Mesodermal cell (in vitro differentiated cells): ENCODE results near the gene MEIS1.

Source experiments
- H3K27ac ChIP-seq: 2 replicates; pipeline ENCODE4 v1.7.0; 2013; ENCODE audit warnings: mild to moderate bottlenecking, low read depth, low read length, moderate library complexity; ENCODE audit not compliant: severe bottlenecking
- H3K36me3 ChIP-seq: 2 replicates; pipeline ENCODE4 v1.7.1; 2013; ENCODE audit warnings: mild to moderate bottlenecking, low read length, moderate library complexity; ENCODE audit not compliant: control insufficient read depth, insufficient read depth
- H3K4me1 ChIP-seq: one replicate; pipeline ENCODE4 v1.7.1; 2013; ENCODE audit warnings: mild to moderate bottlenecking, low read length; ENCODE audit not compliant: insufficient read depth, control insufficient read depth, poor library complexity, severe bottlenecking
- H3K4me3 ChIP-seq: 2 replicates; pipeline ENCODE4 v1.7.0; 2013; ENCODE audit warnings: low read length, control low read depth, mild to moderate bottlenecking; ENCODE audit not compliant: insufficient read depth, poor library complexity, severe bottlenecking; ENCODE audit errors: extremely low read depth
- H3K9me3 ChIP-seq: 2 replicates; pipeline ENCODE4 v1.7.1; 2013; ENCODE audit warnings: mild to moderate bottlenecking, low read length, moderate library complexity; ENCODE audit not compliant: control insufficient read depth
- WGBS, 2 experiments: methylation state at CpG; one replicate each; pipeline ENCODE4 v1.1.5; 2013; ENCODE audit warnings: missing lambda C conversion rate in 2 of 2; ENCODE audit not compliant: insufficient coverage in 2 of 2; 5-methylcytosine and 5-hydroxymethylcytosine counted together

The MEIS1 gene

DNA sequence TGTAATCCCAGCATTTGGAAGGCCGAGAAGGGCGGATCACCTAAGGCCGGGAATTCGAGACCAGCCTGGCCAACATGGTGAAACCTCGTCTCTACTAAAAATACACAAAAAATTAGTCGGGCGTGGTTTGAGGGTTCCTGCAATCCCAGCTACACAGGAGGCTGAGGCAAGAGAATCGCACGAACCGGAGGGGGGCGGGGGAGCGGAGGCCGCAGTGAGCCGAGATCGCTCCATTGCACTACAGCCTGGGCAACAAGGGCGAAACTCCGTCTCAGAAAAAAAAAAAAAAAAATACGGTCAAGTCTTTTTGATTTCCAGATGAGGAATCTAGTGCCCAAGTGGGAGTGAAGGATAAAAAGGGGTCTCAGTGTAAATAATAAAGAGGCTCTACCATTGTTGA, 16.5 kb upstream of the MEIS1 start:
- Histone ChIP-seq H3K4me3 (no peak overlapping the region), H3K27ac (no peak overlapping the region), H3K4me1 (peaks cover 4% of the 10 kb centered on the region), H3K36me3 (no peaks in the 10 kb centered on the region), H3K9me3 (no peaks in the 10 kb centered on the region)
- 93 to 95% methylated on average over 9 to 17 of the region's 18 CpGs for WGBS, 2 experiments

DNA sequence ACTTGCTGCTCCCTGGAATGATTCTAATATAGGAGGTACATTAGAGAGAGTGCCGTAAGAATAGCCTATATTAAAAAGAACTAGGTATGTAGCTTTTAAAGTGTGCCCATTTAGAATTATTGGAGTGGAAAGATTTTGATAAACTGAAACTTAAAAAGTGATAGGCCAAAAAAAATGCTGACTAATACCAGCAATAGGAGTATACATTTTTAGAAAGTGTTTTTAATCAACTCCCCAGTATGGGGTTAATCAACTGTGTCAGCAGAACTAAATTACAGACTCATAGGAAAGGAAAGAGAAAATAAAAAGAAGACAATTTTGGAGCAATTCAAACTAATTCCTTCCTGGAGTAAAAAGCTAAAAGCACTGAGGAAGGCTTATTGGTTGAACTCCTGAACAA, 13.3 kb upstream of the MEIS1 start:
- 100% methylated on average over 1 of the region's 1 CpG; no CpG with 5 or more reads in 1 of the 2 experiments for WGBS, 2 experiments
- no peaks in the 10 kb centered on the region for H3K4me1 ChIP-seq
- H3K27ac ChIP-seq, result no peak overlapping the region
- no peak overlapping the region for H3K4me3 ChIP-seq
- no peaks in the 10 kb centered on the region for H3K9me3 ChIP-seq
- H3K36me3 ChIP-seq, result no peaks in the 10 kb centered on the region

DNA sequence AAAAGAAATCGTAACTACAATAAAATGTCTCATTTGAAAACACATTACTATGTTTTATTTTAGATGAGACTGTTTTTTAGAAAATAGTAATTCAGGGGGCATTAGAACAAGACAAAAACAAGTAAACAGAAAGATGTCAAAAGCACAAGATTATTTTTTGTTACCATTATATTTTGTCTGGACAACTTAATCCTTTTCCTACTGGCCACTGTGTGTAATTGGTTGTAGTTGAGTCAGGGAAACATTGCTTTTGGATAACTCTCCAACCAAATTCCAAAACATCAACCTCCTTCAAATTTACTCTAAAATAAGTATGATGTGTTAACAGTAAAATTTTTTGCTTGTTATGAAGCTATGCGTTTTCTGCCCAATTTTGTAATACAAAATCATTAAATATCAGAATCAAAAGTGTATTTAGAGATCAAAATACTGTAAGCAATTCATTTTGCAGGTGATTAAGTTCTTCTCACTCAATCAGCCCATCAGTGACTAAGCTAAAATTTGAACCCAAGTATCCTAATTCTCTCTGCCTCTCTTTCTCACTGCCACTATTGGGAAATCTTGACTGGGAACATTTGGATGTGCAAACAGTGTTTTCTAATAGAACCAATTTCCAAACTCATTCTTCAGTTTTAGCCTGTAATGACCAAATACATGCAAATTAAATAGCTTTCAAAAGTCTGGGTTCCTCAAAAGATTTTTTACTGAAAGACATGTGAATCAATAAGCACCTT, 11.4 kb upstream of the MEIS1 start:
- peaks cover 9% of the 10 kb centered on the region for H3K4me1 ChIP-seq

DNA sequence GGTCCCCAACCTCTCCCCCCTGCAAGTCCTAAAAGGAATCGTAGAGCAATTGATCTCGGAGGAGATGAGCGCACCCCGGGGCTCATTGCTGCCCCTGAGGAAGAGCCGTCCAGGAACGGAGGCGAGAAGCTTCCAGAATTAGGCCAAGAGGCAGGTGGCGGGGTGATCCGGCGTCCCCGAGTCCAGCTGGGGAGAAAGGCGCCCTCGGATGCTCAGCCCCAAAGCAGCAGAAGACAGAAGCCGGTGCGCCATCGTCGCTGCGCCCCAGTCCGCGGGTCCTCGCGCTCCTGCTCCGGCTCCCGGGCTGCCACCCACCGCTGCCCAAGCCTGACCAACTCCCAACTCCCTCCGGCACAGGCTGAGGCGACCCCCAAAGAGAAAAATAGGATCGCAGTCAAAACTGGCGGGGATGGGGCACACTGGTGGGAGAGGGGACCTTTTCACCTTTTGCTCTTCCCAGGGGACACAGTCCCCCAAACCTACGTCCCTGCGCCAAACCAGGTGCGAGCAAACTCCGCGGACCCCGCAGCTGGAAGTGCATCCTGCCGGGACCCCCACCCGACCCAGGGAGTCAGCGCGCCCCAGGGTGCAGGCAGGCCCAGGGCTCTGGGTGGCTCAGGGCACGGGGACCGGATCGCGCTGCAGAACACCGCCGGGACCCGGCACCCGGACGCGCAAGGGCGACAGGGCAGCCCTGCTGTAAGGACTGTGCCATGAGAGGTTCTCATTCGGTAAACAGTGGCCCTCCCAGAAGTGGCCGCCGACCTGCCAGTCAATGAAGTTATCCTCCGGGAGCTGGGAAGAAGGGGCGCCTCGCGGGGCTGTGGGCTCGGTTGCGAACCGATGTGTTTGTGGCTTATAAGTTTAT, 8.4 kb upstream of the MEIS1 start:
- Histone ChIP-seq H3K4me1 (peaks cover 22% of the 10 kb centered on the region), H3K27ac (no peak overlapping the region)

More for the DNA sequence above, 11.4 kb upstream of the MEIS1 start:
- Histone ChIP-seq H3K36me3 (no peaks in the 10 kb centered on the region), H3K27ac (no peak overlapping the region), H3K4me3 (no peak overlapping the region), H3K9me3 (no peaks in the 10 kb centered on the region)
- no CpG with 5 or more reads among the region's 2 CpGs for WGBS, 2 experiments

DNA sequence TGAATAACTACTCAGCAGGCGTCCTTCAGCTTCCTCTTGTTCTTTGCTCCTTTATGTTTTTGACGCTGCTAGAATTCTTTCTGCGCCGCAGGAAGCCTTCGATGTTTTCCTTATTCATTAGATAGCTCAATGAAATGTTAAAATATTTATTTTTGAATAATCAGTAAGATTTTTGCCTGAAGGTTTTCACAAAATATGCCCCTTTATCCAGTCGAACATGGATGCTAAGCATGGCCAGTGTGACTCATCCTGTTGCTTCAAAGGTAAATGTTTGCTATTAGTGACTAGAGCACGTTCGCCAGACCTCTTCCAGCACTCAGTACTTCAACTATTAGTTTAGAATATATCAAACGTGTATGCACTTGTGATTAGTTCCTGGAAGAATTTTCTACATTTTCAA, 7.6 kb upstream of the MEIS1 start:
- Histone ChIP-seq H3K27ac (no peak overlapping the region), H3K4me3 (no peak overlapping the region), H3K36me3 (no peaks in the 10 kb centered on the region), H3K4me1 (peaks cover 22% of the 10 kb centered on the region), H3K9me3 (no peaks in the 10 kb centered on the region)
- WGBS, 2 experiments, result 0% methylated on average over 1 of the region's 9 CpGs

More for the DNA sequence above, 8.4 kb upstream of the MEIS1 start:
- no peaks in the 10 kb centered on the region for H3K36me3 ChIP-seq
- H3K4me3 ChIP-seq, result peak overlapping the region; percentile 37
- WGBS, 2 experiments, result 0 to 2% methylated on average over 34 to 48 of the region's 60 CpGs
- H3K9me3 ChIP-seq, result no peaks in the 10 kb centered on the region

DNA sequence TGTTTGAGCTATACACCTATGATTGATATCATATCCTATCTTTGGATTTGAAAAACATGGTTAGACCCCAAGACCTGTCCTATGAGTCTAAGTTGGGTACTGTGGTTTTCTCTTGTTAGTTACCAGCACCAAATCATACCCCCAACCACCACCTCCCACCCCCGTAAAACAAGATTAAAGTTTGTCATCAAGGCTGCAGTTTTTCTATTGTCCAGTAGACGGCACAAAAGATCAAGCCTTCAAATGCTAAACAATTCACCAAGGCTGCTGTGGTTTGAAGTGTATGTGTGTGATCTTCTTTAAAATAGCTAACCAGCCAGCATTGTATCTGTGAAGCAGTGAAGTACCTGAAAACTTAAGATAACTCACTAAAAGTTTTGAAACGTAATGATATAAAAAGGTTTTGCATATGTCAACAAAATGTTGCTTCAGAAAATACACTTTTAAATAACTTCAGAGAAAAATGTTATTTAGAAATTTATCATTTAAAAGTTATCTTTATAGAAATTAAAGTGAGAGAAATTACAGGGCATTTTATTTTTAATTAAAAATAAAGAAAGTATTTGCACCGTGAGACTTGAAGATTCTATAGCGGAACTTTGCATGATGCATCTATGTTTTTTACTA, 5.8 kb upstream of the MEIS1 start:
- H3K36me3 ChIP-seq, result no peaks in the 10 kb centered on the region
- H3K4me3 ChIP-seq, result no peak overlapping the region
- H3K9me3 ChIP-seq, result no peaks in the 10 kb centered on the region
- no CpG with 5 or more reads among the region's 5 CpGs for WGBS, 2 experiments
- H3K4me1 ChIP-seq, result peaks cover 22% of the 10 kb centered on the region
- no peak overlapping the region for H3K27ac ChIP-seq

DNA sequence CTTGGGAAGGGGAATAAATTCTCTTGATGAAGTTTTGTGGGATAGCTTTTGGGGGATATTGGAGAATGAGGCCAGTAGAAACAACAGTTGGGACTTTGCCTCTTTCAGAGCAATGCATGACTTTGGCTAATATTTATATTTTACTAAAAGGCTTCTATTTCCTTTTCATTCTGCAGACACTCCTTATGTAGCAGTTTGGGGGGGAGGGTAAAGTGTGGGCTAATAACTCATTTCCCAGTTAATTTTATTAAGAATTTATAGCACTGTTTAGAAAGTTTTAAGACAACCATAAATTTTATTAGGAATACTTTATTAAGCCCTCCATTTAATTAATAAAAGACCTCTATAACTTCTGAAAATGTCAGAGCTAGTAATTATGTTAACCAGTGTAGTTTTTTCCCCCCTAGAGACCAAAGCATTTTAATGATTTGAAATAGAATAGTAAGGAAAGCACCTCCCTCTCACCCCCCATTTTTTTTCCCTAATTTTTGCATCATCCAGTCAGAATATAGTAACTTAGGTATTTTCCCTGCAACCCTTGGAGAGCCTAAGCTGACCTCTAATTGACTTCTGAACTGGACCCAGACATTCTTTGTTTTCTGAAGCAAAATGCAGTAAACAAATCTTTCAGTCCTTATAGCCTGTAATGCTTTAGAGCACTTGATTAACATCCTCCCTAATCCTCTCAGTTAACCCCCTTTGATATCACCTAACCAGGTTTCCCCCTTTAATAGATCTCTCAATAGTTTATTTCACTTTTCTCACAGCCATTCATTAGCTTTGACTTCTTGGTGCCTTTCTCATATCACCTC, 5.0 kb upstream of the MEIS1 start:
- H3K9me3 ChIP-seq, result no peaks in the 10 kb centered on the region
- no peak overlapping the region for H3K4me3 ChIP-seq
- peak overlapping the region; percentile 82 for H3K27ac ChIP-seq
- peaks cover 22% of the 10 kb centered on the region for H3K4me1 ChIP-seq
- H3K36me3 ChIP-seq, result no peaks in the 10 kb centered on the region

DNA sequence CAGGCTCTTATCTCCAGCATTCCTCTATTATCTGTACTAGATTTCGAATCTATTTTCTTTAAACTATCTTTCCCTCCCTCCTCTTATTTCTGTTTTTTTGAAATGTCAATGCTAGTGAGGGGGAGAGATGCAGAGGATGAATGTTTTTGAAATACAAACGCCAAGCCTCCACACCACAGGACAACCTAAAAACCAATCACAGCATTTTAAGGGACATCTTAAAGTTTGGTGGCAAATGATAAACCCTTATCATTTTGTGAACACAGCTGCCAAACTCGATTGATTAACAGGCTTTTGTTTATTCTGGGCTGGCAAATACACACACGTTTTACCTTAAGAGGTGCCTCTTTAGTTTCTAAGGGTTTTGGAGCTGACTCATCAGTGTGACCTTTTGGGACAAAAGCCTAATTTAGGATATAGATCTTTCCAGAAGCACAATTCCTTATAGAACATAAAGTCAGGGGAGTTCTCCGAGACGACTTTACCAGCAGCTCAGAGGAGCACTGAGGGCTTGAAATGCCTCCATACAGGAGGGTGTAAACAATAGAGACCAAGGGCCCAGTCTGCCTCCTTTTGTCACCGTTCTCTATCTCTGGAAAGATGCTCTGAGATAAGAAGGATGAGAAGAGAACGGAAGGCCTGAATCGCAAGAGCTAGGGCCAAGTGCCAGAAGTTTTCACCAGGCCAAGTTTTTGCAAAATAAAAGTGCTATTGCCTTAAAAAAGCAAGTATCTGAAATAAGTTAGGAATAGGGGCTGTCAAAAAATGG, 4.2 kb upstream of the MEIS1 start:
- Histone ChIP-seq H3K27ac (peak overlapping the region; percentile 82), H3K4me1 (peaks cover 22% of the 10 kb centered on the region), H3K4me3 (no peak overlapping the region), H3K36me3 (no peaks in the 10 kb centered on the region), H3K9me3 (no peaks in the 10 kb centered on the region)
- WGBS, 2 experiments, result 0 to 9% methylated on average over 4 to 6 of the region's 9 CpGs

DNA sequence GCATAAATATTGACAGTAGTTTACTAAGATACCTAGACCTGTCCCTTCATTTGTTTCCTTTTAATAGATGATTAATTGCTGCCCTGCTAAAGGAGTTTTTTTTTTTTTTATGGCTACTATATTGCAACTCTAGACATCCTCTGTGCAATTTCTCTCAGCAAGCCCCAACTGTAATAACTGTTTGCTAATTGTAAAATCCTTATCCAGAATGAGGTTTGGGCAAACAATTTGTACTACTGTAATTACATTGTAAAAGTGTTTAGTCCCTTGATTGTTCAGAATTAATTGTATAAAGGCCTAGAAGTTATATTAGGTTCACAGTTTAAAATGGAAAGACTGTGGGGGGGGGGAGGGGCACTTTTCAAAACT, 3.7 kb upstream of the MEIS1 start:
- Histone ChIP-seq H3K27ac (peak overlapping the region; percentile 82), H3K9me3 (no peaks in the 10 kb centered on the region), H3K36me3 (no peaks in the 10 kb centered on the region), H3K4me1 (peaks cover 22% of the 10 kb centered on the region), H3K4me3 (no peak overlapping the region)
